ENCODE data around the gene C2orf72. TPM values are rescaled to one million over a fixed set of nuclear protein-coding genes. Genes with fewer than 3 reads are reported as not detected.
"Not testable (repeated sequence)": the region's sequence is repeated elsewhere in the genome, so short reads cannot be mapped to it uniquely, and the experiment has no call there.

Gene C2orf72
- total and polyA plus RNA-seq, 7 donors: 0.36 to 20.4 (median 18.5) TPM; not detected in 2

DNA sequence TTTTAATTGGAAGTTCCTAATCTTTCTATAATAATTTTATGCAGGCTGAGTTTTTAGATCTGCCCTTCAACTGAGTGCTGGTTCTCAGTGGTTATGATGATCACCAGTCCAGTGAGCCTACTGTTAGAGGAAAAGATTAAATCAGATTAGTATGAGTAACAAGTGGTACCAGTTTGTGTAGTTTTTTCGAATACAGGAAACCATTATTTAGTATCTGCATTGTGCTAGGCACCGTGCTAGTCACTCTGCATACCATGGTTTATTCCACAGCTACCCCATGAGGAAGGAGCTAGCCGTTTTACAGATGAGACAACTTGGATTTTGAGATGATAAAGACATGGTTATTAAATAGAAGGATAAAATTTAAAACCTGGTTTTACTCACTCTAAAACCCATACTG, 25.5 kb downstream of the C2orf72 start:
- WGBS, 2 donors: 88 to 89% methylated on average over 3 of the region's 3 CpGs
- no peak for DNase-seq
- no peak for TF ChIP-seq POLR2AphosphoS5 (IDR thresholded peaks at IDR 0.05)
- no peak for TF ChIP-seq POLR2A (IDR thresholded peaks at IDR 0.05)
- no peak for TF ChIP-seq EP300 (IDR thresholded peaks at IDR 0.05)
- TF ChIP-seq, protein P1, sequence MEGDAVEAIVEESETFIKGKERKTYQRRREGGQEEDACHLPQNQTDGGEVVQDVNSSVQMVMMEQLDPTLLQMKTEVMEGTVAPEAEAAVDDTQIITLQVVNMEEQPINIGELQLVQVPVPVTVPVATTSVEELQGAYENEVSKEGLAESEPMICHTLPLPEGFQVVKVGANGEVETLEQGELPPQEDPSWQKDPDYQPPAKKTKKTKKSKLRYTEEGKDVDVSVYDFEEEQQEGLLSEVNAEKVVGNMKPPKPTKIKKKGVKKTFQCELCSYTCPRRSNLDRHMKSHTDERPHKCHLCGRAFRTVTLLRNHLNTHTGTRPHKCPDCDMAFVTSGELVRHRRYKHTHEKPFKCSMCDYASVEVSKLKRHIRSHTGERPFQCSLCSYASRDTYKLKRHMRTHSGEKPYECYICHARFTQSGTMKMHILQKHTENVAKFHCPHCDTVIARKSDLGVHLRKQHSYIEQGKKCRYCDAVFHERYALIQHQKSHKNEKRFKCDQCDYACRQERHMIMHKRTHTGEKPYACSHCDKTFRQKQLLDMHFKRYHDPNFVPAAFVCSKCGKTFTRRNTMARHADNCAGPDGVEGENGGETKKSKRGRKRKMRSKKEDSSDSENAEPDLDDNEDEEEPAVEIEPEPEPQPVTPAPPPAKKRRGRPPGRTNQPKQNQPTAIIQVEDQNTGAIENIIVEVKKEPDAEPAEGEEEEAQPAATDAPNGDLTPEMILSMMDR (IDR thresholded peaks at IDR 0.05): no peak
- Histone ChIP-seq H3K27ac (no peak overlapping the region), H3K36me3 (peaks cover 2 to 67% (median 21%) of the 10 kb centered on the region in 4 donors), H3K9me3 (no peaks in the 10 kb centered on the region), H3K4me3 (no peak overlapping the region), H3K27me3 (no peaks in the 10 kb centered on the region), H3K4me1 (peaks cover 0 to 30% (median 25%) of the 10 kb centered on the region in 4 donors)
- intact Hi-C loops (cut with DNase I): no loop called here

DNA sequence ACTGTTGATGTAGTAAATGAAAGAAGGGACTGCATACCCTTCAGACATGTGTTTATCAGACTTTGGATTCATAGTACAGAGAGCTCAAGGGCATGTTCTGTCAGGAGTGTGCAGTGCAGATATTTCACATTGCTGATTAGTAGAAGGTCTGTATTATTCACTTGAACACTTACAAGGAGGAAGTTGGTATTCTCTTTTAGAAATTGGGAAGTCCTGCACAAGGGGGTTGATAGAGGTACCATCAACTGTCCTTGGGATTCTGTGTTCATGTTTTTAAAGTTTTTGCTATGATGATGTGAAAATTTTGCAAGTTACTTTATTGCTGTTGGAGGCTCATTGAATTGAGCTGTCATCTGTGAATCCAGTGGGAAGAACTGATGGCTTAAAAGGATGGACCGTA, 26.0 kb downstream of the C2orf72 start:
- intact Hi-C loops (cut with DNase I): no loop called here
- WGBS, 2 donors: 95 to 98% methylated on average over 1 of the region's 1 CpG
- Histone ChIP-seq H3K27ac (no peak overlapping the region), H3K27me3 (no peaks in the 10 kb centered on the region), H3K9me3 (no peaks in the 10 kb centered on the region), H3K36me3 (peaks cover 4 to 72% (median 25%) of the 10 kb centered on the region in 4 donors), H3K4me3 (no peak overlapping the region), H3K4me1 (peaks cover 0 to 24% (median 19%) of the 10 kb centered on the region in 4 donors)
- TF ChIP-seq POLR2AphosphoS5 (IDR thresholded peaks at IDR 0.05) (no peak), EP300 (IDR thresholded peaks at IDR 0.05) (no peak), POLR2A (IDR thresholded peaks at IDR 0.05) (no peak)
- TF ChIP-seq, protein P1 (IDR thresholded peaks at IDR 0.05): no peak
- no peak for DNase-seq

GRCh38 chr2:231065966-231066365, 28.6 kb downstream of the C2orf72 start:
- intact Hi-C loops (cut with DNase I): no loop called here

GRCh38 chr2:231067531-231067930, 30.2 kb downstream of the C2orf72 start:
- H3K4me1 ChIP-seq; H3K27me3 ChIP-seq; H3K27ac ChIP-seq; H3K4me3 ChIP-seq; H3K9me3 ChIP-seq; DNase-seq; intact Hi-C loops (cut with DNase I): not testable (repeated sequence)
- peaks cover 7 to 99% (median 25%) of the 10 kb centered on the region in 4 donors for H3K36me3 ChIP-seq
- 84 to 91% methylated on average over 8 of the region's 8 CpGs for WGBS, 2 donors

More at GRCh38 chr2:231065966-231066365, 28.6 kb downstream of the C2orf72 start:
- Histone ChIP-seq H3K27me3 (no peaks in the 10 kb centered on the region), H3K9me3 (no peaks in the 10 kb centered on the region), H3K27ac (no peak overlapping the region), H3K4me3 (no peak overlapping the region), H3K36me3 (peaks cover 4 to 99% (median 25%) of the 10 kb centered on the region in 4 donors), H3K4me1 (peaks cover 0 to under 1% (median 0%) of the 10 kb centered on the region in 4 donors)
- TF ChIP-seq POLR2A (IDR thresholded peaks at IDR 0.05) (no peak), POLR2AphosphoS5 (IDR thresholded peaks at IDR 0.05) (no peak), EP300 (IDR thresholded peaks at IDR 0.05) (no peak)
- TF ChIP-seq, protein P1 (IDR thresholded peaks at IDR 0.05): no peak
- WGBS, 2 donors: 85 to 94% methylated on average over 1 of the region's 1 CpG
- DNase-seq: no peak

DNA sequence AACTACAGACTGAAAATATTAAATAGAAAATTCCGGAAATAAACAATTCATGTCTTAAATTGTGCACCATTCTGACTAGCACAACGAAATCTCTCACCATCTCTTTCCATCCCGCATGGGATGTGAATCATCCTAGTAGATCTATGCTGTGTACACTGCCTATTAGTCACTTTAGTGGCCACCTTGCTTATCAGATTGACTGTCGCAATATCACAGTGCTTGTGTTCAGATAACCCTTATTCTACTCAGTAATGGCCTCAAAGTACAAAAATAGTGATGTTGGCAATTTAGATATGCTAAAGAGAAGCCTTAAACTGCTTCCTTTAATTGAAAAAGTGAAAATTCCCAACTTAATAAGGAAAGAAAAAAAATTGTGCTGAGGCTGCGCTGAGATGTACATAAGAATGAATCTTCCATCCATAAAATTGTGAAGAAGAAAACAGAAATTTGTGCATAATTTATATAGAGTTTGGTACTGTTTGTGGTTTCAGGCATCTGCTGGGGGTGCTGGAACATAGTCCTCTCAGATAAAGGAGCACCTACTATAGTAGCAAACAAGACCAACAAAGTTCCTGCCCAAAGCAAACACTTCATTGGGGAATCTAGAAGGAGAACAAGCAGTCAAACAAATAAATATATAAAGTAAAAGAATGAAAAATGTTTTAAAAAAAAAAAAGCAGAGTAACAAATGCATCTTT, 31.4 kb downstream of the C2orf72 start:
- DNase-seq: no peak
- intact Hi-C loops (cut with DNase I): no loop called here
- WGBS, 2 donors: 75 to 92% methylated on average over 5 of the region's 5 CpGs
- TF ChIP-seq EP300 (IDR thresholded peaks at IDR 0.05) (no peak), POLR2AphosphoS5 (IDR thresholded peaks at IDR 0.05) (no peak), POLR2A (IDR thresholded peaks at IDR 0.05) (no peak)
- TF ChIP-seq, protein P1 (IDR thresholded peaks at IDR 0.05): no peak
- Histone ChIP-seq H3K27me3 (no peaks in the 10 kb centered on the region), H3K9me3 (no peaks in the 10 kb centered on the region), H3K27ac (no peak overlapping the region), H3K4me3 (no peak overlapping the region), H3K4me1 (no peaks in the 10 kb centered on the region), H3K36me3 (peaks cover 7 to 97% (median 21%) of the 10 kb centered on the region in 4 donors)

Measured in sigmoid colon (tissue), 7 donors.